ENCODE measurements around the gene PPEF2.

Gene PPEF2

GRCh38 chr4:75831856-75832405 is 70.3 kb downstream of the PPEF2 start:
- DNase-seq (ENCODE audit: low read depth): no peak

GRCh38 chr4:75830906-75831305 is 71.3 kb downstream of the PPEF2 start:
- DNase-seq (ENCODE audit: low read depth): no peak

- DNase-seq (ENCODE audit: low read depth): no peak
Observed at GRCh38 chr4:75823812-75824211, 78.4 kb downstream of the PPEF2 start.

GRCh38 chr4:75822416-75822815 is 79.8 kb downstream of the PPEF2 start:
- no peak for DNase-seq (ENCODE audit: low read depth)

GRCh38 chr4:75821966-75822365 is 80.3 kb downstream of the PPEF2 start:
- no peak for DNase-seq (ENCODE audit: low read depth)

GRCh38 chr4:75821216-75821615 is 81.0 kb downstream of the PPEF2 start:
- no peak for DNase-seq (ENCODE audit: low read depth)

- no peak for DNase-seq (ENCODE audit: low read depth)
Observed at GRCh38 chr4:75820676-75821075, 81.6 kb downstream of the PPEF2 start.

GRCh38 chr4:75820197-75820596 is 82.1 kb downstream of the PPEF2 start:
- no peak for DNase-seq (ENCODE audit: low read depth)

- no peak for DNase-seq (ENCODE audit: low read depth)
Observed at GRCh38 chr4:75819121-75819520, 83.1 kb downstream of the PPEF2 start.

GRCh38 chr4:75817901-75818300 is 84.4 kb downstream of the PPEF2 start:
- no peak for DNase-seq (ENCODE audit: low read depth)

Data from T follicular helper cell (primary cell).